Gastrocnemius medialis (tissue), 4 donors: ENCODE measurements around the gene ZNF423. TPM values are rescaled to one million over a fixed set of nuclear protein-coding genes. Genes with fewer than 3 reads are reported as not detected.

ENCODE experiments used
- ATAC-seq, 2 donors: fragments of 150-250 bp; one replicate each; pipeline ENCODE4 v1.9.1; 2016
- DNase-seq, 2 donors: peaks; one replicate each; pipeline ENCODE4 v3.0.0-alpha.2; 2019
- H3K27ac ChIP-seq, 4 donors: fragments of 200-600 bp; sonication (generic); 1 replicate in 1 of 4; 2 replicates in 3 of 4; pipeline ENCODE4 v1.5.1; 2016 to 2018; ENCODE audit warnings: mild to moderate bottlenecking in 2 of 4, moderate library complexity in 1 of 4
- H3K27me3 ChIP-seq, 3 donors: fragments of 200-600 bp; sonication (generic) in 2 of 3; 1 replicate in 1 of 3; 2 replicates in 2 of 3; pipeline versions ENCODE4 v1.5.1 to v1.6.0; 2016 to 2019; ENCODE audit warnings: mild to moderate bottlenecking in 1 of 3, moderate library complexity in 1 of 3
- H3K36me3 ChIP-seq, 2 donors: fragments of 200-600 bp; sonication (generic) in 1 of 2; one replicate each; pipeline ENCODE4 v1.5.1; 2017 to 2018
- H3K4me1 ChIP-seq, 2 donors: fragments of 200-600 bp; sonication (generic) in 1 of 2; one replicate each; pipeline ENCODE4 v1.5.1; 2016 to 2017; ENCODE audit warnings: mild to moderate bottlenecking in 2 of 2
- H3K4me3 ChIP-seq, 4 donors: fragments of 200-600 bp; sonication (generic) in 3 of 4; 1 replicate in 1 of 4; 2 replicates in 3 of 4; pipeline ENCODE4 v1.5.1; 2016 to 2019; ENCODE audit warnings: mild to moderate bottlenecking in 2 of 4
- H3K9me3 ChIP-seq, 3 donors: fragments of 200-600 bp; sonication (generic) in 2 of 3; 1 replicate in 1 of 3; 2 replicates in 2 of 3; pipeline ENCODE4 v1.5.1; 2016 to 2019
- POLR2A ChIP-seq, 2 donors: fragments of 450-650 bp; IDR thresholded peaks; one replicate each; pipeline ENCODE4 v1.6.1; 2017; ENCODE audit warnings: antibody characterized with exemption in 2 of 2, mild to moderate bottlenecking in 2 of 2, moderate library complexity in 2 of 2
- in situ Hi-C, 4 donors: fragments of 200-750 bp; cut with MboI; loops; one replicate each; pipeline versions ENCODE4 v1.15.0 to v1.8.0; 2017; ENCODE audit warnings: low sequenced_read_pairs in 4 of 4
- intact Hi-C: fragments of 100-400 bp; cut with DNase I; formaldehyde crosslinking; loops from one replicate; pipeline ENCODE4 v1.15.1; 2023; ENCODE audit warnings: low total_unique reads
- total RNA-seq, 4 donors: library from RNA; depleted of rRNA; stranded (reverse); fragments of >200 nt; gene quantifications; one replicate each; pipeline versions ENCODE4 v1.1.0 to v1.2.3, GENCODE V29; 2016
- TF ChIP-seq, protein P1 (sequence below), 5 experiments: fragments of 450-650 bp in 3 of 5; fragments of 200-600 bp in 2 of 5; sonication (generic) in 2 of 5; IDR thresholded peaks in 4 of 5; conservative IDR thresholded peaks in 1 of 5; 1 replicate in 4 of 5; 2 replicates in 1 of 5; pipeline ENCODE4 v1.5.1; 2016 to 2019; ENCODE audit warnings: antibody characterized with exemption in 5 of 5, mild to moderate bottlenecking in 3 of 5, moderate library complexity in 3 of 5

Gene ZNF423
- total RNA-seq, 4 donors from 2014 or later, result 8.4 to 15.8 (median 12.5) TPM

DNA sequence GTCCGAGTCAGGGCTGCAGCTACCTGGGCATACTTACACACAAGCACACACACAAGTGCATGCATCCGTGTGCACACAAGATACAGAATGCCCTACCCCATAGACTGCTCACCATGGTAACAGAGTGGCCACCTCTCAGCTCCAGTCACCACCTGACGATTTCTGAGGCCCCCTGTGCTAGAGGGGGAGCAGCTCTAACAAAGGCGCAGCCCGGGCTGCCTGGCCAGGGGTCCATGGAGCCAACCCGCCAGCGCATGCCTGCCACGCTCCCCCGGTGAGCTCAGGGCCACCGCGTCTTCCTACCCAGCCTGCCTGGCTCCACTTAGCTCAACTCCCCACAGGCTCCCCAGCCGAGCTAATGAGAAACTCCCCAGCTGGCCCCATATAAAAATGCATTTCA, 75.5 kb downstream of the ZNF423 start:
- no peak for ATAC-seq
- no peaks in the 10 kb centered on the region for H3K9me3 ChIP-seq
- H3K4me1 ChIP-seq, result peaks cover 20 to 47% of the 10 kb centered on the region in 2 donors
- no peak for DNase-seq
- no peaks in the 10 kb centered on the region for H3K36me3 ChIP-seq
- intact Hi-C loops, result no loop called here
- no peaks in the 10 kb centered on the region for H3K27me3 ChIP-seq
- in situ Hi-C loops, result no loop called here
- no peak overlapping the region for H3K27ac ChIP-seq
- no peak overlapping the region for H3K4me3 ChIP-seq
- TF ChIP-seq, protein P1, sequence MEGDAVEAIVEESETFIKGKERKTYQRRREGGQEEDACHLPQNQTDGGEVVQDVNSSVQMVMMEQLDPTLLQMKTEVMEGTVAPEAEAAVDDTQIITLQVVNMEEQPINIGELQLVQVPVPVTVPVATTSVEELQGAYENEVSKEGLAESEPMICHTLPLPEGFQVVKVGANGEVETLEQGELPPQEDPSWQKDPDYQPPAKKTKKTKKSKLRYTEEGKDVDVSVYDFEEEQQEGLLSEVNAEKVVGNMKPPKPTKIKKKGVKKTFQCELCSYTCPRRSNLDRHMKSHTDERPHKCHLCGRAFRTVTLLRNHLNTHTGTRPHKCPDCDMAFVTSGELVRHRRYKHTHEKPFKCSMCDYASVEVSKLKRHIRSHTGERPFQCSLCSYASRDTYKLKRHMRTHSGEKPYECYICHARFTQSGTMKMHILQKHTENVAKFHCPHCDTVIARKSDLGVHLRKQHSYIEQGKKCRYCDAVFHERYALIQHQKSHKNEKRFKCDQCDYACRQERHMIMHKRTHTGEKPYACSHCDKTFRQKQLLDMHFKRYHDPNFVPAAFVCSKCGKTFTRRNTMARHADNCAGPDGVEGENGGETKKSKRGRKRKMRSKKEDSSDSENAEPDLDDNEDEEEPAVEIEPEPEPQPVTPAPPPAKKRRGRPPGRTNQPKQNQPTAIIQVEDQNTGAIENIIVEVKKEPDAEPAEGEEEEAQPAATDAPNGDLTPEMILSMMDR (IDR thresholded peaks at IDR 0.05 in 4 of 5, conservative IDR thresholded peaks at IDR 0.05 in 1 of 5), result no peak
- no peak for TF ChIP-seq POLR2A (IDR thresholded peaks at IDR 0.05)

- no peak for TF ChIP-seq POLR2A (IDR thresholded peaks at IDR 0.05)
- TF ChIP-seq, protein P1 (IDR thresholded peaks at IDR 0.05 in 4 of 5, conservative IDR thresholded peaks at IDR 0.05 in 1 of 5), result no peak
- H3K27ac ChIP-seq, result no peak overlapping the region
- ATAC-seq (no peak), DNase-seq (no peak)
- no peaks in the 10 kb centered on the region for H3K36me3 ChIP-seq
- H3K27me3 ChIP-seq, result no peaks in the 10 kb centered on the region
- in situ Hi-C loops, result no loop called here
- H3K4me3 ChIP-seq, result no peak overlapping the region
- peaks cover 25 to 48% of the 10 kb centered on the region in 2 donors for H3K4me1 ChIP-seq
- H3K9me3 ChIP-seq, result no peaks in the 10 kb centered on the region
- intact Hi-C loops, result no loop called here
Observed at GRCh38 chr16:49779979-49780378, 75.9 kb downstream of the ZNF423 start.

DNA sequence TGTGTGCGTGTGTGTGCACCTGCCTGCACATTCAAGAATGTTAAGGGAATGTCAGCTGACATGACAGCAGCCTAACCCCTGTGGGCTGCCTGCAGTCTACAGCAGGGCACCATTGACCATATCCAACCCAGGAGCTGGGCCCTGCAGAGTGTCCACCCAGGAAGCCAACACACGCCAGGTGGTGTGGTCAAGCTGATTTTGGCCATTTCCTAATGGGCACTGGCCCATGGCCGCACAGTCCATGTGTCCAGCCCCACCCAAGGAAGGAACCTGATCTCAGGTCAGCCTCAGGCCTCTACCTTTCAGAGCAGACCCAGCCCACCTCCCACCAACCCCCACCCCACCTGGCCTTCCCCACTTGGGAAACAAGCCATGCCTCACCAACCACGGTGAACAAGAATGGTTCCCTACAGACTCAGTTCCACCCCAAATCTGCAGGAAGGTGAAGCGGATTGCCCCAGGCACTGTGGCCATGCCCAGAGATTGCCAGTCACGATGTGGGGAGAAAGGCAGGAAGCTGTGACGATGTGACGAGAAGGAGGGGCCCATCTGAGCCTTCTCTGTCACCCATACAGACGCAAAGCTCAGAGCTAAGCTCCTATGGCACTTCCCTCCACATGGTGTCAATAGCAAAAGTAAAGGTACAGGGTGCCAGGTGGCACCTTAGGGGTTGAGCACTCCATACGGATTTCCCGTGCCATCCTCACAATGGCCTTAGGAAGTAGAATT, 77.5 kb downstream of the ZNF423 start:
- peaks cover 41 to 61% of the 10 kb centered on the region in 2 donors for H3K4me1 ChIP-seq
- in situ Hi-C loops, result no loop called here
- no peak for DNase-seq
- TF ChIP-seq POLR2A (IDR thresholded peaks at IDR 0.05), result no peak
- TF ChIP-seq, protein P1 (IDR thresholded peaks at IDR 0.05 in 4 of 5, conservative IDR thresholded peaks at IDR 0.05 in 1 of 5), result no peak
- no peaks in the 10 kb centered on the region for H3K36me3 ChIP-seq
- no peaks in the 10 kb centered on the region for H3K27me3 ChIP-seq
- H3K27ac ChIP-seq, result peak overlapping the region in 1 of 4 donors; percentile 5
- H3K9me3 ChIP-seq, result no peaks in the 10 kb centered on the region
- no peak for ATAC-seq
- no peak overlapping the region for H3K4me3 ChIP-seq
- intact Hi-C loops, result no loop called here

GRCh38 chr16:49776734-49777133, 79.2 kb downstream of the ZNF423 start:
- H3K27ac ChIP-seq, result peak overlapping the region in 1 of 4 donors; percentile 54
- no peaks in the 10 kb centered on the region for H3K36me3 ChIP-seq
- H3K27me3 ChIP-seq, result no peaks in the 10 kb centered on the region
- in situ Hi-C loops (no loop called here), intact Hi-C loops (no loop called here)
- H3K9me3 ChIP-seq, result no peaks in the 10 kb centered on the region
- no peak for DNase-seq
- peaks cover 41 to 65% of the 10 kb centered on the region in 2 donors for H3K4me1 ChIP-seq
- no peak for ATAC-seq
- H3K4me3 ChIP-seq, result no peak overlapping the region
- TF ChIP-seq, protein P1 (IDR thresholded peaks at IDR 0.05 in 4 of 5, conservative IDR thresholded peaks at IDR 0.05 in 1 of 5), result no peak
- TF ChIP-seq POLR2A (IDR thresholded peaks at IDR 0.05), result no peak
